Measurements from ENCODE around the gene MRGPRX2. TPM values are rescaled to one million over a fixed set of nuclear protein-coding genes. Genes with fewer than 3 reads are reported as not detected.

The MRGPRX2 gene
- total and polyA plus RNA-seq, 2 donors (not counting 3 experiments of a cell fraction or from before 2014, with no cell fraction given): not detected

DNA sequence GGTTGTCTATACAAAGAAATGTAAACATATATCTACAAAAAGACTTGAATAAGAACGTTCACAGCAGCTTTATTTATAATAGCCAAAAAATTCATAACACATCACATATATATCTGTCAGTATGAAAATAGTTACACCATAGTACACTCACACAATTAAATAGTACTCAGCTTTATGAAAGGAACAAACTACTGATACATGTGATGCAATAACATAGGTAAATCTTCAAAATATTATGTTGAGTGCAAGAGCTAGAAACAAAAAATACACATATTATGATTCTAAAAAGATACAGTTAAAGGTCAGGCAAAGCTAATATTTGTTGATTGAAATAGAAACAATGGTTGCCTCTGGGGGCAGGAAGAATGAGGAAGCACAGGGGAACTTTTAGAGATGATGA lies 6.6 kb downstream of the MRGPRX2 start:
- H2AFZ ChIP-seq (ENCODE audit: low read depth, low read length): no peak overlapping the region
- DNase-seq (ENCODE audit: low read depth, low spot score): no peak
- no peaks in the 10 kb centered on the region for H3K4me1 ChIP-seq (ENCODE audit: control insufficient read depth, extremely low read depth, insufficient read depth, low read length)
- dilution Hi-C loops (cut with MboI; ENCODE audit: extremely low pct_ligation_motif_present, low sequenced_read_pairs): no loop called here
- no peaks in the 10 kb centered on the region for H3K79me2 ChIP-seq (ENCODE audit: control insufficient read depth, insufficient read depth, low read length)
- H3K4me2 ChIP-seq (ENCODE audit: insufficient read depth, low read length): no peak overlapping the region
- H3K9ac ChIP-seq (replicated peaks; ENCODE audit: extremely low read depth, insufficient read depth, low read length): no peak overlapping the region
- H3K27me3 ChIP-seq (ENCODE audit: control insufficient read depth in 2 of 2, insufficient read depth in 2 of 2, low read length in 2 of 2): peaks cover 18 to 26% of the 10 kb centered on the region in 2 experiments
- BruUV-seq (replicated peaks): no TSS peak
- FAIRE-seq: no peak
- H3K9me1 ChIP-seq (replicated peaks; ENCODE audit: control insufficient read depth, extremely low read depth, insufficient read depth, low read length): no peaks in the 10 kb centered on the region
- no peaks in the 10 kb centered on the region for H3K36me3 ChIP-seq (ENCODE audit: control insufficient read depth in 2 of 2, extremely low read depth in 1 of 2, insufficient read depth in 2 of 2, low read length in 2 of 2)
- no peak overlapping the region for H3K27ac ChIP-seq (ENCODE audit: insufficient read depth, low read depth, low read length)
- H3K9me3 ChIP-seq (replicated peaks; ENCODE audit: control insufficient read depth, insufficient read depth, low read length): no peaks in the 10 kb centered on the region
- ChIA-PET POLR2A (no interaction called here), CTCF (interaction anchor here (1.5 kb wide), 1 partner anchor 17 kb away, joined by 3 read pairs; no protein-coding TSS in a partner anchor)
- H3K4me3 ChIP-seq (replicated peaks in 1 of 3; ENCODE audit: insufficient read depth in 1 of 3, low read depth in 1 of 3, low read length in 3 of 3): no peak overlapping the region
- intact Hi-C loops (cut with micrococcal nuclease): no loop called here
- no peak for TF ChIP-seq MYC (IDR thresholded peaks at IDR 0.05; ENCODE audit: low read depth, low read length)
- no peak for TF ChIP-seq POLR2AphosphoS5 (IDR thresholded peaks at IDR 0.05; ENCODE audit: insufficient read depth, low read depth, low read length)
- H4K20me1 ChIP-seq (replicated peaks; ENCODE audit: control insufficient read depth, extremely low read depth, insufficient read depth, low read length): no peaks in the 10 kb centered on the region

DNA sequence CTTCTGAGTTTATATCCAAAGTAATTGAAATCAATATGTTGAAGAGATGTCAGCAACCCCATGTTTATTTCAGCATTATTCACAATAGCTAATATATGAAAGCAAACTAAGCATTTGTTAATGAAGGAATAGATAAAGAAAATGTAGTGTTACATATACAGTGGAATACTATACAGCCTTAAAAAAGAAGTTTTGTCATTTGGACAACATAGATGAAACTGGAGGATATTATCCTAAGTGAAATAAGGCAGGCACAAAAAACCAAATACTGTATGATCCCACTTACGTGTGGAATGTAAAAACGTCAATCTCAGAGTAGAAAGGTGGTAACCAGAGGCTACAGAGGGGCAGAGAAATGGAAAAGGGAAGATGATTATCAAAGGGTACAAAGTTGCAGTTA lies 10.2 kb downstream of the MRGPRX2 start:
- H3K4me1 ChIP-seq (ENCODE audit: control insufficient read depth, extremely low read depth, insufficient read depth, low read length): no peaks in the 10 kb centered on the region
- ChIA-PET POLR2A (no interaction called here), CTCF (no interaction called here)
- H3K4me2 ChIP-seq (ENCODE audit: insufficient read depth, low read length): no peak overlapping the region
- no peaks in the 10 kb centered on the region for H3K9me1 ChIP-seq (replicated peaks; ENCODE audit: control insufficient read depth, extremely low read depth, insufficient read depth, low read length)
- intact Hi-C loops (cut with micrococcal nuclease) (no loop called here), dilution Hi-C loops (cut with MboI; ENCODE audit: extremely low pct_ligation_motif_present, low sequenced_read_pairs) (no loop called here)
- H3K79me2 ChIP-seq (ENCODE audit: control insufficient read depth, insufficient read depth, low read length): no peaks in the 10 kb centered on the region
- TF ChIP-seq FOS (IDR thresholded peaks at IDR 0.05; ENCODE audit: borderline replicate concordance, insufficient read depth, low read length) (no peak), POLR2A (IDR thresholded peaks at IDR 0.05; ENCODE audit: low read depth, low read length) (no peak), POLR2AphosphoS5 (IDR thresholded peaks at IDR 0.05; ENCODE audit: insufficient read depth, low read depth, low read length) (no peak), MYC (IDR thresholded peaks at IDR 0.05; ENCODE audit: low read depth, low read length) (no peak), GATA2 (IDR thresholded peaks at IDR 0.05; ENCODE audit: insufficient read depth, insufficient read length, low read depth, low read length) (no peak), EZH2 (IDR thresholded peaks at IDR 0.05; ENCODE audit: borderline replicate concordance, low read depth, low read length, severe bottlenecking) (no peak), JUN (IDR thresholded peaks at IDR 0.05; ENCODE audit: borderline replicate concordance, insufficient read depth, insufficient read length, low read depth) (no peak)
- TF ChIP-seq, protein P1, sequence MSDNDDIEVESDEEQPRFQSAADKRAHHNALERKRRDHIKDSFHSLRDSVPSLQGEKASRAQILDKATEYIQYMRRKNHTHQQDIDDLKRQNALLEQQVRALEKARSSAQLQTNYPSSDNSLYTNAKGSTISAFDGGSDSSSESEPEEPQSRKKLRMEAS (IDR thresholded peaks at IDR 0.05; ENCODE audit: insufficient read depth, insufficient read length): no peak
- TF ChIP-seq, protein P2, sequence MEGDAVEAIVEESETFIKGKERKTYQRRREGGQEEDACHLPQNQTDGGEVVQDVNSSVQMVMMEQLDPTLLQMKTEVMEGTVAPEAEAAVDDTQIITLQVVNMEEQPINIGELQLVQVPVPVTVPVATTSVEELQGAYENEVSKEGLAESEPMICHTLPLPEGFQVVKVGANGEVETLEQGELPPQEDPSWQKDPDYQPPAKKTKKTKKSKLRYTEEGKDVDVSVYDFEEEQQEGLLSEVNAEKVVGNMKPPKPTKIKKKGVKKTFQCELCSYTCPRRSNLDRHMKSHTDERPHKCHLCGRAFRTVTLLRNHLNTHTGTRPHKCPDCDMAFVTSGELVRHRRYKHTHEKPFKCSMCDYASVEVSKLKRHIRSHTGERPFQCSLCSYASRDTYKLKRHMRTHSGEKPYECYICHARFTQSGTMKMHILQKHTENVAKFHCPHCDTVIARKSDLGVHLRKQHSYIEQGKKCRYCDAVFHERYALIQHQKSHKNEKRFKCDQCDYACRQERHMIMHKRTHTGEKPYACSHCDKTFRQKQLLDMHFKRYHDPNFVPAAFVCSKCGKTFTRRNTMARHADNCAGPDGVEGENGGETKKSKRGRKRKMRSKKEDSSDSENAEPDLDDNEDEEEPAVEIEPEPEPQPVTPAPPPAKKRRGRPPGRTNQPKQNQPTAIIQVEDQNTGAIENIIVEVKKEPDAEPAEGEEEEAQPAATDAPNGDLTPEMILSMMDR (IDR thresholded peaks at IDR 0.05; ENCODE audit: extremely low read depth in 1 of 2, insufficient read depth in 1 of 2, low read depth in 1 of 2, low read length in 2 of 2): no peak
- H3K9ac ChIP-seq (replicated peaks; ENCODE audit: extremely low read depth, insufficient read depth, low read length): no peak overlapping the region
- no peak overlapping the region for H2AFZ ChIP-seq (ENCODE audit: low read depth, low read length)
- H4K20me1 ChIP-seq (replicated peaks; ENCODE audit: control insufficient read depth, extremely low read depth, insufficient read depth, low read length): no peaks in the 10 kb centered on the region
- peaks cover 8 to 24% of the 10 kb centered on the region in 2 experiments for H3K27me3 ChIP-seq (ENCODE audit: control insufficient read depth in 2 of 2, insufficient read depth in 2 of 2, low read length in 2 of 2)
- no peak for FAIRE-seq
- no peaks in the 10 kb centered on the region for H3K36me3 ChIP-seq (ENCODE audit: control insufficient read depth in 2 of 2, extremely low read depth in 1 of 2, insufficient read depth in 2 of 2, low read length in 2 of 2)
- H3K27ac ChIP-seq (ENCODE audit: insufficient read depth, low read depth, low read length): no peak overlapping the region
- no peak overlapping the region for H3K4me3 ChIP-seq (replicated peaks in 1 of 3; ENCODE audit: insufficient read depth in 1 of 3, low read depth in 1 of 3, low read length in 3 of 3)
- no peak for DNase-seq (ENCODE audit: low read depth, low spot score)
- no peaks in the 10 kb centered on the region for H3K9me3 ChIP-seq (replicated peaks; ENCODE audit: control insufficient read depth, insufficient read depth, low read length)
- no TSS peak for BruUV-seq (replicated peaks)

Measured in endothelial cell of umbilical vein (primary cell).